ENCODE measurements around the gene COL19A1.

Gene COL19A1

GRCh38 chr6:70062010-70062409 lies 195.7 kb downstream of the COL19A1 start:
- no peak for DNase-seq

GRCh38 chr6:70072540-70073179 lies 206.3 kb downstream of the COL19A1 start:
- no peak for DNase-seq

GRCh38 chr6:70073637-70074036 lies 207.3 kb downstream of the COL19A1 start:
- DNase-seq, result no peak

GRCh38 chr6:70079241-70079640 lies 212.9 kb downstream of the COL19A1 start:
- no peak for DNase-seq

GRCh38 chr6:70080443-70081070 lies 214.2 kb downstream of the COL19A1 start:
- no peak for DNase-seq

- DNase-seq, result no peak
Measured at GRCh38 chr6:70082830-70083229, 216.5 kb downstream of the COL19A1 start.

GRCh38 chr6:70086806-70087205 lies 220.4 kb downstream of the COL19A1 start:
- no peak for DNase-seq

GRCh38 chr6:70094156-70094555 lies 227.8 kb downstream of the COL19A1 start:
- no peak for DNase-seq

- DNase-seq, result no peak
Measured at GRCh38 chr6:70099732-70100131, 233.4 kb downstream of the COL19A1 start.

GRCh38 chr6:70103798-70104197 lies 237.4 kb downstream of the COL19A1 start:
- no peak for DNase-seq

GRCh38 chr6:70107852-70108629 lies 241.7 kb downstream of the COL19A1 start:
- DNase-seq, result no peak

- no peak for DNase-seq
Measured at GRCh38 chr6:70110126-70111022, 244.0 kb downstream of the COL19A1 start.

- DNase-seq, result no peak
Measured at GRCh38 chr6:70111737-70112136, 245.4 kb downstream of the COL19A1 start.

- DNase-seq, result no peak
Measured at GRCh38 chr6:70112716-70113115, 246.4 kb downstream of the COL19A1 start.

GRCh38 chr6:70113171-70113570 lies 246.8 kb downstream of the COL19A1 start:
- no peak for DNase-seq

GRCh38 chr6:70118670-70119069 lies 252.3 kb downstream of the COL19A1 start:
- no peak for DNase-seq

GRCh38 chr6:70119218-70119835 lies 253.0 kb downstream of the COL19A1 start:
- no peak for DNase-seq

GRCh38 chr6:70124443-70124842 lies 258.1 kb downstream of the COL19A1 start:
- DNase-seq, result no peak

- no peak for DNase-seq
Measured at GRCh38 chr6:70124882-70125545, 258.7 kb downstream of the COL19A1 start.

GRCh38 chr6:70125602-70126001 lies 259.2 kb downstream of the COL19A1 start:
- DNase-seq, result no peak

- DNase-seq, result no peak
Measured at GRCh38 chr6:70129341-70129740, 263.0 kb downstream of the COL19A1 start.

- no peak for DNase-seq
Measured at GRCh38 chr6:70130865-70131264, 264.5 kb downstream of the COL19A1 start.
